Body of pancreas (tissue), 4 donors: ENCODE data around the gene EXD3. TPM values are rescaled to one million over a fixed set of nuclear protein-coding genes. Genes with fewer than 3 reads are reported as not detected.

ENCODE experiments used
- ATAC-seq: fragments of 150-250 bp; one replicate; pipeline ENCODE4 v1.9.1; 2016
- DNase-seq, 4 donors: peaks; one replicate each; pipeline ENCODE4 v3.0.0-alpha.2; 2019
- H3K27ac ChIP-seq, 4 donors: fragments of 200-600 bp; sonication (generic); 1 replicate in 3 of 4; 2 replicates in 1 of 4; pipeline versions ENCODE4 v1.5.1 to v1.6.1; 2016 to 2019; ENCODE audit warnings: mild to moderate bottlenecking in 1 of 4, mixed read lengths in 1 of 4, moderate library complexity in 1 of 4
- H3K27me3 ChIP-seq, 2 donors: fragments of 200-600 bp; sonication (generic); one replicate each; pipeline ENCODE4 v1.6.0; 2016; ENCODE audit warnings: mild to moderate bottlenecking in 1 of 2
- H3K36me3 ChIP-seq, 2 donors: fragments of 200-600 bp; sonication (generic); replicated peaks in 1 of 2; 2 replicates each; pipeline ENCODE4 v1.5.1; 2016; ENCODE audit warnings: low read depth in 2 of 2; ENCODE audit not compliant: insufficient read depth in 1 of 2
- H3K4me1 ChIP-seq: fragments of 200-600 bp; sonication (generic); one replicate; pipeline ENCODE4 v1.6.0; 2016
- H3K4me3 ChIP-seq, 2 donors: fragments of 200-600 bp; sonication (generic); 1 replicate in 1 of 2; 2 replicates in 1 of 2; pipeline ENCODE4 v1.5.1; 2016 to 2019
- H3K9me3 ChIP-seq, 3 donors: fragments of 200-600 bp; sonication (generic); 1 replicate in 2 of 3; 2 replicates in 1 of 3; pipeline ENCODE4 v1.5.1; 2016
- POLR2A ChIP-seq, 3 donors: fragments of 450-650 bp; IDR thresholded peaks; one replicate each; pipeline ENCODE4 v1.6.1; 2016; ENCODE audit warnings: antibody characterized with exemption in 3 of 3, mild to moderate bottlenecking in 2 of 3
- WGBS, 2 donors: methylation state at CpG; one replicate each; pipeline ENCODE4 v1.1.5; 2017; 5-methylcytosine and 5-hydroxymethylcytosine counted together
- intact Hi-C: fragments of 100-400 bp; cut with DNase I; formaldehyde crosslinking; loops from one replicate; pipeline ENCODE4 v1.15.1; 2023
- total RNA-seq, 2 donors: library from RNA; depleted of rRNA; stranded (reverse); fragments of >200 nt; gene quantifications; one replicate each; pipeline ENCODE4 v1.1.0, GENCODE V29; 2016
- TF ChIP-seq, protein P1 (sequence below), 7 experiments: fragments of 450-650 bp in 4 of 7; fragments of 200-600 bp in 3 of 7; sonication (generic) in 3 of 7; IDR thresholded peaks; one replicate each; pipeline ENCODE4 v1.5.1; 2016 to 2019; ENCODE audit warnings: antibody characterized with exemption in 7 of 7

The EXD3 gene
- total RNA-seq, 2 donors from 2014 or later, result 23.3 to 34.9 TPM

DNA sequence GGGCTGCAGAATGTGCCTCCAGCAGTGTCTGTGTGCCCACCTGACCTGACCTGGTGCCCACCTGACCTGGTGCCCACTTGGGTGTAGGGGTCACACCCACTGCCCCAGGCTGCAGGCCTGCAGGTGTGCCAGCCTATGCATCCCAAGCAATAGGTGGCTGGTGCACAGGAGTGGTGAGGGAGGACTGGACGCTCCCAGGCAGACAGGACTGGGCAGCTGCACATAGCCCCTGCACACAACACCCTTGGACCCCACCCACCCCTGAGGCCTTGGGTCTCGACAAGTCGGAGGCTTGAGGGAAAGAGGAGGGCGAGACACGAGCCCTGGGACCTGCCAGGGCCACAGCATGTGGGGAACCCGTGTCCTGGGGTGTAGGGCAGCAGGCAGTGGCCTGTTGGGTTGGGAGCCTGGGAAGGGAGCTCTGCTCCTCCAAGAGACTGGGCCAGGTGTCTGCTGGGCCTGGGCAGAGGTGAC is 110.1 kb downstream of the EXD3 start:
- H3K9me3 ChIP-seq, result no peaks in the 10 kb centered on the region
- TF ChIP-seq, protein P1, sequence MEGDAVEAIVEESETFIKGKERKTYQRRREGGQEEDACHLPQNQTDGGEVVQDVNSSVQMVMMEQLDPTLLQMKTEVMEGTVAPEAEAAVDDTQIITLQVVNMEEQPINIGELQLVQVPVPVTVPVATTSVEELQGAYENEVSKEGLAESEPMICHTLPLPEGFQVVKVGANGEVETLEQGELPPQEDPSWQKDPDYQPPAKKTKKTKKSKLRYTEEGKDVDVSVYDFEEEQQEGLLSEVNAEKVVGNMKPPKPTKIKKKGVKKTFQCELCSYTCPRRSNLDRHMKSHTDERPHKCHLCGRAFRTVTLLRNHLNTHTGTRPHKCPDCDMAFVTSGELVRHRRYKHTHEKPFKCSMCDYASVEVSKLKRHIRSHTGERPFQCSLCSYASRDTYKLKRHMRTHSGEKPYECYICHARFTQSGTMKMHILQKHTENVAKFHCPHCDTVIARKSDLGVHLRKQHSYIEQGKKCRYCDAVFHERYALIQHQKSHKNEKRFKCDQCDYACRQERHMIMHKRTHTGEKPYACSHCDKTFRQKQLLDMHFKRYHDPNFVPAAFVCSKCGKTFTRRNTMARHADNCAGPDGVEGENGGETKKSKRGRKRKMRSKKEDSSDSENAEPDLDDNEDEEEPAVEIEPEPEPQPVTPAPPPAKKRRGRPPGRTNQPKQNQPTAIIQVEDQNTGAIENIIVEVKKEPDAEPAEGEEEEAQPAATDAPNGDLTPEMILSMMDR (IDR thresholded peaks at IDR 0.05), result no peak
- no peak for TF ChIP-seq POLR2A (IDR thresholded peaks at IDR 0.05)
- peak overlapping the region; percentile 99 to 100 (median 100) for H3K27ac ChIP-seq
- H3K4me3 ChIP-seq, result no peak overlapping the region
- no peaks in the 10 kb centered on the region for H3K27me3 ChIP-seq
- H3K4me1 ChIP-seq, result peaks cover 88% of the 10 kb centered on the region
- peak; percentile 3 to 25 (median 20) for DNase-seq
- H3K36me3 ChIP-seq, result no peaks in the 10 kb centered on the region
- WGBS, 2 donors, result 69 to 81% methylated on average over 5 to 6 of the region's 6 CpGs
- no peak for ATAC-seq
- intact Hi-C loops, result loop anchor here (10.0 kb wide), 1 partner anchor 102 kb away; no protein-coding TSS in a partner anchor

DNA sequence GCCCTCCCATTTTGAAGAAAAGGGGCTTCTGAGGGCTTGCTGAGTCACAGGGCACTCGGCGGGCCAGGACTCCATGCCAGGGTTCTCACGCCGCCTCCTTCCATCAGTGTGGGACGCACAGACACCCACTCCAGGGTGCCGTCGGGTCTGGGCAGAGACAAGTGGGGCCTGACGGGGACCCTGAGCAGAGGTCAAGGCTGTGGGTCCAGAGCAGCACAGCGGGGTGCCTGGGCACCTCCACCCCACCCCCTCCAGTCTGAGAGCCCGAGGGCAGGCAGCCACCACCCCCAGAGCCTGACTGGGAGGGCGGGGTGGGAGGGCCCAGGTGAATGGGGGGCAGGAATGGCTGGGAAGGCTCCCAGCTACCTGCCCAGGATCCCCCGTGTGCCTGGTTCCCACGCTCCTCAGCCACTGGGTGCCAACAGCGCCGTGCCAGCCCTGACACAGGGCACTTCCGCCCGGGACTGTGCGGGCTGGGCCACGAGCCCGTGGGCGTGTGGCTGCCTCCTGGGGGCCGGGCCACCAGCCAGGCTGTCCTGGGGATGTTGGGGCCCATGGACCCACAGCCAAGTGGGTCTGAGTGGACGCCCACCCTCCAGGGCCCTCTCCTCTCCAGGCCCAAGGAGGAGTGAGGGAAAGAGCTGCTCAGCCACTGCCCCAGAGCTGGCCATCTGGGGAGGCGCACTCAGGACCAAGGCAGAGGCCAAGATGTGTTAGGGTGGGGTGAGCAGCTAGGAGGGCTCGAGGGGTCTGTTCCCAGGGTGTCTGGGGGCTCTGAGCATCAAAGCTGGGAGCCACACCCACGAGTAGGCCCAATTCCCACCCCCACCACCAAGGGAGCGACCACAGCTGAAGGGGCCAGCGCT is 110.7 kb downstream of the EXD3 start:
- DNase-seq, result peak; percentile 86 to 93 (median 90)
- H3K27ac ChIP-seq, result peak overlapping the region; percentile 99 to 100 (median 100)
- intact Hi-C loops, result loop anchor here (10.0 kb wide), 1 partner anchor 103 kb away; no protein-coding TSS in a partner anchor
- no peak overlapping the region for H3K4me3 ChIP-seq
- no peaks in the 10 kb centered on the region for H3K27me3 ChIP-seq
- H3K9me3 ChIP-seq, result no peaks in the 10 kb centered on the region
- peak in 1 of 3 donors; percentile 8 for TF ChIP-seq POLR2A (IDR thresholded peaks at IDR 0.05)
- TF ChIP-seq, protein P1 (IDR thresholded peaks at IDR 0.05), result no peak
- ATAC-seq, result peak; percentile 57
- 24% methylated on average over 26 of the region's 28 CpGs; no CpG with 5 or more reads in 1 of the 2 donors for WGBS, 2 donors
- H3K4me1 ChIP-seq, result peaks cover 94% of the 10 kb centered on the region
- H3K36me3 ChIP-seq, result no peaks in the 10 kb centered on the region

DNA sequence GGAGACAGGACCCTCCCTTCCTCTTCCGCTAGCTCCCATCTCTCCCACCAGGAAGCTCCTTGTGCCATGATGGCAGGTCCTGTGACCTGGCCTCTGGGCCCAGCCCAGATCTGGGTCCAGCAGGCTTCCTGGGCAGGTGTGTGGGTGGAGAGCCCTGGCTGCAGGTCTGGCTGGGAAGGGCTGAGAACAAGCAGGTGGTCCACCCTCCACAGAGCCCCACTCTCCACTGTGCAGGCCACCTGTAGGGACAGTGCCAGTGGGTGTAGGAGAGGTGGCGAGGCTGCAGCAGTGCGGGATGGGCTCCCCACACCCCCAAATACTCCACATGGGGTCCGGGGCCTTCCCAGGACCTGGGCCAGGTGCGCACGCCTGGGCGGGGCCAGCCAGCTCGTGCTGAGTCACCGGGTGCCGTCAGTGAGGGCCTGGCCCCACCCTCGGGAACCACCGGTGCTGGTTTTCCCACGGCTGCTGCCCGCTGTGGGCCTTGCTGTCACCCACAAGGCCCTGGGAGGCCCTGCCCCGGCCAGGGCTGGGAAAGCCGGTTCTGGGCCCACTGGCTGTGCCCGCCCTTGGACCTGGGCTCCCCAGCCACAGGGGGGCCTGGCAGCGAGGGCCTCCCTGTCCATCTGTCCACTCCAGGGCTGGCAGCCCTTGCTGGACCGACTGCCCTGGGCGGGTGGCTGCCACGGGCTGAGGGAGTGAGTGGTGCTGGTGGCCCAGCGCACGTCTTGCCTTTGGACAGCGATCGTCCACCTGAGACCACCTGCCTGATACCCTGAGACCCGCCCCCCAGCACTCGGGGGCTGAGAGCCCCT is 111.6 kb downstream of the EXD3 start:
- H3K4me1 ChIP-seq, result peaks cover 95% of the 10 kb centered on the region

More for the DNA sequence above, 111.6 kb downstream of the EXD3 start:
- DNase-seq (peak; percentile 98 to 99 (median 98)), ATAC-seq (peak; percentile 81)
- 24% methylated on average over 17 of the region's 27 CpGs; no CpG with 5 or more reads in 1 of the 2 donors for WGBS, 2 donors
- Histone ChIP-seq H3K27me3 (no peaks in the 10 kb centered on the region), H3K9me3 (no peaks in the 10 kb centered on the region), H3K4me3 (no peak overlapping the region), H3K27ac (peak overlapping the region; percentile 99 to 100 (median 100)), H3K36me3 (no peaks in the 10 kb centered on the region)
- peak; percentile 24 to 69 (median 67) for TF ChIP-seq POLR2A (IDR thresholded peaks at IDR 0.05)
- TF ChIP-seq, protein P1 (IDR thresholded peaks at IDR 0.05), result peak in 2 of 7 experiments; percentile 3 to 37
- intact Hi-C loops, result loop anchor here (10.0 kb wide), 1 partner anchor 103 kb away; no protein-coding TSS in a partner anchor
